ENCODE measurements around the gene ZNF185.

Gene ZNF185

DNA sequence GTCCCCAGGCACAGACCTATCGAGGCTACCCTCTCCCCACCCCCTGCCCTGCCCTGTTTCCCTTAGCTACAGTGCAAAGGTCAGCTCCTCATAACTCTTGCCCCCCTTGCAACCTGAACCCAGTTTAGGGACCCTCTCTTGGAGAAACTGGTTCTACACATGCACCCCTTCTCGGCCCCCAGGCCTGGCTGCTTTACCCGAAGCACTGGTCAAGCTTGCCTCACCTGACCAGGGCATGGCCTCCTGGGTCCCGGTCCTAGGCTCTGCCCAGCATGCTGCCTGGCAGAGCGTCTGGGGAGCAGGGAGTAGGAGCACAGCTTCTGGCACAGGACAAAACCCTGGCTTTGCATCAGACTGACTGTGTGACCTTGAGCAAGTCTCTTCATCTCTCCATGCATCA is 28.0 kb downstream of the ZNF185 start:
- ChIA-PET POLR2A (interaction anchor here (0.8 kb wide), 1 partner anchor 19 kb away, joined by 3 read pairs; no protein-coding TSS in a partner anchor), CTCF (interaction anchor here (0.6 to 3.1 kb wide), 17 partner anchors 10 to 1392 kb away, joined by 3 to 26 read pairs (median 4); partner anchors contain the start of genes CETN2 and NSDHL)
- TF ChIP-seq ZSCAN23 (tag by site-specific recombination; IDR thresholded peaks at IDR 0.05) = no peak
- TF ChIP-seq GLI4 (tag by site-specific recombination; IDR thresholded peaks at IDR 0.05) = no peak
- no peak for TF ChIP-seq BCL6B (tag by site-specific recombination; IDR thresholded peaks at IDR 0.05)
- TF ChIP-seq ZNF112 (tag by site-specific recombination; IDR thresholded peaks at IDR 0.05) = no peak
- no peak for TF ChIP-seq KLF7 (tag by site-specific recombination; IDR thresholded peaks at IDR 0.05; ENCODE audit: borderline replicate concordance)
- no peak for TF ChIP-seq EGR2 (tag by site-specific recombination; IDR thresholded peaks at IDR 0.05; ENCODE audit: low read depth)
- no peak for TF ChIP-seq ZNF404 (tag by site-specific recombination; IDR thresholded peaks at IDR 0.05)
- no peak for TF ChIP-seq KLF16 (tag by site-specific recombination; IDR thresholded peaks at IDR 0.05)
- TF ChIP-seq ZNF341 (tag by site-specific recombination; IDR thresholded peaks at IDR 0.05; ENCODE audit: low read depth) = no peak
- Histone ChIP-seq H3K4me3 (ENCODE audit: low read depth, low read length) (no peak overlapping the region), H3K9me3 (ENCODE audit: control insufficient read depth, insufficient read depth, low read depth, low read length) (no peaks in the 10 kb centered on the region), H3K4me1 (ENCODE audit: control insufficient read depth, insufficient read depth, low read length) (no peaks in the 10 kb centered on the region), H3K36me3 (ENCODE audit: control insufficient read depth in 2 of 2, insufficient read depth in 1 of 2, low read length in 2 of 2) (no peaks in the 10 kb centered on the region), H3K27ac (ENCODE audit: extremely low read depth, low read depth, low read length) (no peak overlapping the region)

DNA sequence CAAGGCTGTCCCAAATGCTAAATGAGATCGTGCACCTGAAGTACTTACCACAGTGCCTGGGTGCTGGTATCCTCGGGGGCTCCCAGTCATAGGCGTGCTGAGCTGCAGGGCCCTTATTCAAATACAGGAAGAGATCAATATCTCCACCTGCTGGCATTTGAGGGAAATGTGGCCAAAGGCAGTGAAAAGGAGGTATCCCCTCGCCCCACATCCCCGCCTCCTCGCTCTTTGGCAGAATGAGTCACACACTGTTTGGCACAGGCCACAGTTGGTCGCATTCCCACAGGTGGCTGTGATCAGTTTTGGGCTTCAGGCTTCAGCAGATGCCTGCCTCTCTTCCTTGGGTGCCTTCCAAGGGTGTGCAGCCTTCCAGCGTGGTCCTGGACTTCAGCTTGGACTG is 28.4 kb downstream of the ZNF185 start:
- Histone ChIP-seq H3K9me3 (ENCODE audit: control insufficient read depth, insufficient read depth, low read depth, low read length) (no peaks in the 10 kb centered on the region), H3K27ac (ENCODE audit: extremely low read depth, low read depth, low read length) (no peak overlapping the region), H3K36me3 (ENCODE audit: control insufficient read depth in 2 of 2, insufficient read depth in 1 of 2, low read length in 2 of 2) (no peaks in the 10 kb centered on the region), H3K4me1 (ENCODE audit: control insufficient read depth, insufficient read depth, low read length) (no peaks in the 10 kb centered on the region), H3K4me3 (ENCODE audit: low read depth, low read length) (no peak overlapping the region)
- ChIA-PET CTCF (interaction anchor here (0.6 to 3.1 kb wide), 17 partner anchors 11 to 1391 kb away, joined by 3 to 26 read pairs (median 4); partner anchors contain the start of genes CETN2 and NSDHL), POLR2A (interaction anchor here (0.8 kb wide), 1 partner anchor 19 kb away, joined by 3 read pairs; no protein-coding TSS in a partner anchor)
- peak; percentile 19; the same call in 1 of the 2 replicates for TF ChIP-seq ZBTB10 (tag by site-specific recombination; IDR thresholded peaks at IDR 0.05)
- peak; percentile 9; the same call in 1 of the 2 replicates for TF ChIP-seq ZNF600 (tag by site-specific recombination; IDR thresholded peaks at IDR 0.05)
- 0 out of 2 replicates have a peak, but pooled peaks have one; percentile 27 for TF ChIP-seq ZEB2 (tag by site-specific recombination; IDR thresholded peaks at IDR 0.05)
- TF ChIP-seq SETDB1 (IDR thresholded peaks at IDR 0.05; ENCODE audit: insufficient read length, low read length) = no peak
- 0 out of 2 replicates have a peak, but pooled peaks have one; percentile 38 for TF ChIP-seq EGR2 (tag by site-specific recombination; IDR thresholded peaks at IDR 0.05; ENCODE audit: low read depth)
- 0 out of 2 replicates have a peak, but pooled peaks have one; percentile 14 for TF ChIP-seq ZNF366 (tag by site-specific recombination; conservative IDR thresholded peaks at IDR 0.05)
- TF ChIP-seq SCRT2 (tag by site-specific recombination; IDR thresholded peaks at IDR 0.05) = peak; percentile 100
- TF ChIP-seq SCRT1 (tag by site-specific recombination; IDR thresholded peaks at IDR 0.05; ENCODE audit: borderline replicate concordance) = peak; percentile 92; the same call in 1 of the 2 replicates
- TF ChIP-seq ZFHX2 (tag by site-specific recombination; conservative IDR thresholded peaks at IDR 0.05) = peak; percentile 44; the same call in 1 of the 2 replicates
- no peak for TF ChIP-seq ZNF248 (tag by site-specific recombination; IDR thresholded peaks at IDR 0.05)
- TF ChIP-seq ZNF362 (tag by site-specific recombination; IDR thresholded peaks at IDR 0.05) = no peak
- peak; percentile 77 for TF ChIP-seq ZNF654 (tag by site-specific recombination; IDR thresholded peaks at IDR 0.05; ENCODE audit: low read depth)
- TF ChIP-seq, protein P1, sequence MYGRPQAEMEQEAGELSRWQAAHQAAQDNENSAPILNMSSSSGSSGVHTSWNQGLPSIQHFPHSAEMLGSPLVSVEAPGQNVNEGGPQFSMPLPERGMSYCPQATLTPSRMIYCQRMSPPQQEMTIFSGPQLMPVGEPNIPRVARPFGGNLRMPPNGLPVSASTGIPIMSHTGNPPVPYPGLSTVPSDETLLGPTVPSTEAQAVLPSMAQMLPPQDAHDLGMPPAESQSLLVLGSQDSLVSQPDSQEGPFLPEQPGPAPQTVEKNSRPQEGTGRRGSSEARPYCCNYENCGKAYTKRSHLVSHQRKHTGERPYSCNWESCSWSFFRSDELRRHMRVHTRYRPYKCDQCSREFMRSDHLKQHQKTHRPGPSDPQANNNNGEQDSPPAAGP (tag by site-specific recombination; IDR thresholded peaks at IDR 0.05) = peak; percentile 29; the same call in 1 of the 2 replicates
- TF ChIP-seq SP7 (tag by site-specific recombination; IDR thresholded peaks at IDR 0.05) = 0 out of 2 replicates have a peak, but pooled peaks have one; percentile 19
- 0 out of 2 replicates have a peak, but pooled peaks have one; percentile 69 for TF ChIP-seq ZNF660 (tag by site-specific recombination; IDR thresholded peaks at IDR 0.05)
- no peak for TF ChIP-seq ZSCAN4 (tag by site-specific recombination; IDR thresholded peaks at IDR 0.05)
- no peak for TF ChIP-seq GLI2 (tag by site-specific recombination; IDR thresholded peaks at IDR 0.05; ENCODE audit: borderline replicate concordance, low read depth)
